GM12878 (cell line): Measurements from ENCODE around the gene CCDC9. TPM values are rescaled to one million over a fixed set of nuclear protein-coding genes. Genes with fewer than 3 reads are reported as not detected.
A peak's percentile ranks its signal among the peaks of the same experiment; 100 is the strongest.

Experiments used
- ASH2L ChIP-seq: fragments of 300-600, 200-600 bp; sonication (generic); IDR thresholded peaks from 2 replicates; pipeline ENCODE4 v1.6.1; 2017; ENCODE audit warnings: low read depth, mild to moderate bottlenecking, borderline replicate concordance
- BACH1 ChIP-seq: fragments of 450-650 bp; IDR thresholded peaks from 2 replicates; pipeline ENCODE4 v1.6.1; 2017; ENCODE audit warnings: mild to moderate bottlenecking, borderline replicate concordance
- BRCA1 ChIP-seq: IDR thresholded peaks from 2 replicates; pipeline ENCODE4 v1.6.1; 2011; ENCODE audit warnings: low read depth, low read length, improper control_type of control experiment
- CEBPB ChIP-seq, 2 experiments: fragments of 150-350 bp in 1 of 2; IDR thresholded peaks; 2 replicates each; pipeline ENCODE4 v1.6.1; 2012 to 2014; ENCODE audit warnings: low read depth in 2 of 2, low read length in 2 of 2, borderline replicate concordance in 1 of 2, inconsistent platforms in 1 of 2
- CTCF ChIP-seq, 3 experiments: IDR thresholded peaks in 2 of 3; conservative IDR thresholded peaks in 1 of 3; 2 replicates each; pipeline ENCODE4 v1.5.1; 2011; ENCODE audit warnings: low read depth in 3 of 3, low read length in 3 of 3, mild to moderate bottlenecking in 3 of 3, control low read depth in 2 of 3, moderate library complexity in 2 of 3, inconsistent platforms in 1 of 3, mixed read lengths in 1 of 3; ENCODE audit not compliant: control insufficient read depth in 2 of 3, insufficient read depth in 1 of 3; ENCODE audit errors: extremely low read depth in 1 of 3
- HCFC1 ChIP-seq: fragments of 150-350 bp; IDR thresholded peaks from 2 replicates; pipeline ENCODE4 v1.6.1; 2014; ENCODE audit warnings: low read length
- HDAC2 ChIP-seq: fragments of 200-600 bp; sonication (generic); IDR thresholded peaks from 2 replicates; pipeline ENCODE4 v1.6.1; 2017
- IRF3 ChIP-seq: fragments of 450-650 bp; IDR thresholded peaks from 2 replicates; pipeline ENCODE4 v1.6.1; 2014; ENCODE audit warnings: mild to moderate bottlenecking
- KLF5 ChIP-seq: fragments of 450-650 bp; IDR thresholded peaks from 2 replicates; pipeline ENCODE4 v1.6.1; 2014; ENCODE audit warnings: mild to moderate bottlenecking; ENCODE audit not compliant: partially characterized antibody
- LARP7 ChIP-seq: fragments of 450-650 bp; IDR thresholded peaks from 2 replicates; pipeline ENCODE4 v1.6.1; 2017; ENCODE audit warnings: mild to moderate bottlenecking
- MEF2A ChIP-seq: IDR thresholded peaks from 2 replicates; pipeline ENCODE4 v1.6.1; 2011; ENCODE audit warnings: low read depth, mild to moderate bottlenecking, low read length, moderate library complexity; ENCODE audit not compliant: insufficient read depth
- MTA2 ChIP-seq: fragments of 450-650 bp; IDR thresholded peaks from 2 replicates; pipeline ENCODE4 v1.6.1; 2016; ENCODE audit warnings: low read depth, mild to moderate bottlenecking, moderate library complexity
- MYB ChIP-seq: fragments of 150-350 bp; IDR thresholded peaks from 2 replicates; pipeline ENCODE4 v1.6.1; 2014; ENCODE audit warnings: mild to moderate bottlenecking, low read depth, low read length, borderline replicate concordance
- NBN ChIP-seq: fragments of 450-650 bp; IDR thresholded peaks from 2 replicates; pipeline ENCODE4 v1.6.1; 2016
- PAX8 ChIP-seq: fragments of 450-650 bp; IDR thresholded peaks from 2 replicates; pipeline ENCODE4 v1.6.1; 2017; ENCODE audit warnings: mild to moderate bottlenecking, moderate library complexity
- PBX3 ChIP-seq: IDR thresholded peaks from 2 replicates; pipeline ENCODE4 v1.6.1; 2011; ENCODE audit warnings: mild to moderate bottlenecking, low read depth, low read length, moderate library complexity; ENCODE audit not compliant: insufficient replicate concordance
- RBBP5 ChIP-seq: fragments of 200-600 bp; sonication (generic); conservative IDR thresholded peaks from 2 replicates; pipeline ENCODE4 v1.6.1; 2016
- SP1 ChIP-seq: IDR thresholded peaks from one replicate; pipeline ENCODE4 v1.6.1; 2011; ENCODE audit warnings: low read depth, low read length
- ZBTB11 ChIP-seq: fragments of 450-650 bp; formaldehyde crosslinking; IDR thresholded peaks from 2 replicates; pipeline ENCODE4 v1.5.0; 2022; ENCODE audit warnings: mild to moderate bottlenecking, missing genetic modification characterization
- polyA plus RNA-seq, 11 experiments: library from polyadenylated mRNA; depleted of rRNA in 4 of 11; unstranded in 6 of 11; stranded (reverse) in 5 of 11; fragments of >200 nt; fragmentation: Nextera tagmentation in 4 of 11; fragmentation: Illumina TruSeq in 1 of 11; extraction: Ambion mirVana in 4 of 11; extraction: Trizol in 1 of 11; gene quantifications; 1 replicate in 1 of 11; 2 replicates in 10 of 11; pipeline versions ENCODE4 v1.2.1 to v1.2.3, GENCODE V29; 2011 to 2016; ENCODE audit warnings: inconsistent platforms in 2 of 11, missing spikeins in 2 of 11, low read depth in 1 of 11
- total RNA-seq, 4 experiments: library from RNA; depleted of rRNA in 3 of 4; stranded (reverse); fragments of >200 nt in 3 of 4; fragmentation: Illumina TruSeq in 1 of 4; extraction: Trizol in 1 of 4; gene quantifications; 2 replicates each; pipeline versions ENCODE4 v1.2.1 to v1.2.3, GENCODE V29; 2013 to 2021

Gene CCDC9
- total and polyA plus RNA-seq, 10 of the 15 experiments (the other 5 are each of a cell fraction or from before 2014, with no cell fraction given): 0.18 to 17.5 (median 7.1) TPM; not detected in 1

- TF ChIP-seq CTCF (IDR thresholded peaks at IDR 0.05 in 2 of 3, conservative IDR thresholded peaks at IDR 0.05 in 1 of 3; ENCODE audit: control insufficient read depth in 2 of 3, extremely low read depth in 1 of 3, insufficient read depth in 1 of 3, low read depth in 3 of 3, low read length in 3 of 3) (peak; percentile 74 to 90 (median 82); a peak in 5 of 6 replicates), KLF5 (no peak), BACH1 (no peak), SP1 (no peak), PAX8 (no peak), PBX3 (no peak), ASH2L (no peak), RBBP5 (no peak), BRCA1 (no peak), MYB (no peak), MEF2A (0 out of 2 replicates have a peak, but pooled peaks have one; percentile 52), MTA2 (0 out of 2 replicates have a peak, but pooled peaks have one; percentile 11), LARP7 (no peak), HCFC1 (no peak), NBN (0 out of 2 replicates have a peak, but pooled peaks have one; percentile 35), ZBTB11 (CRISPR knock-in tag) (no peak), CEBPB (IDR thresholded peaks at IDR 0.05; ENCODE audit: borderline replicate concordance in 1 of 2, low read depth in 2 of 2, low read length in 2 of 2) (no peak), HDAC2 (no peak), IRF3 (no peak)
These were observed 45.5 kb upstream of the CCDC9 start (continued) for GRCh38 chr19:47210689-47211316.
